Liver (tissue), 9 donors: ENCODE measurements around the gene TBRG4. TPM values are rescaled to one million over a fixed set of nuclear protein-coding genes. Genes with fewer than 3 reads are reported as not detected.

Source experiments
- DNase-seq: peaks from one replicate; pipeline ENCODE4 v3.0.0-alpha.2; 2017; ENCODE audit warnings: low spot score
- H3K27ac ChIP-seq, 2 donors: one replicate each; pipeline ENCODE4 v1.7.0; 2013; ENCODE audit warnings: inconsistent platforms in 2 of 2, low read length in 2 of 2, control low read depth in 1 of 2, low read depth in 1 of 2, mild to moderate bottlenecking in 1 of 2
- H3K27me3 ChIP-seq, 4 donors: one replicate each; pipeline versions ENCODE4 v1.6.1 to v1.7.0; 2013; ENCODE audit warnings: low read length in 3 of 4, inconsistent platforms in 1 of 4, mild to moderate bottlenecking in 1 of 4, moderate library complexity in 1 of 4; ENCODE audit not compliant: control insufficient read depth in 4 of 4, insufficient read depth in 4 of 4
- H3K36me3 ChIP-seq, 4 donors: one replicate each; pipeline versions ENCODE4 v1.6.1 to v1.7.0; 2013; ENCODE audit warnings: low read length in 3 of 4, mild to moderate bottlenecking in 3 of 4, low read depth in 1 of 4, moderate library complexity in 1 of 4; ENCODE audit not compliant: control insufficient read depth in 4 of 4, insufficient read depth in 3 of 4
- H3K4me1 ChIP-seq, 4 donors: one replicate each; pipeline versions ENCODE4 v1.6.1 to v1.7.0; 2013; ENCODE audit warnings: low read length in 3 of 4, mild to moderate bottlenecking in 3 of 4, moderate library complexity in 1 of 4; ENCODE audit not compliant: control insufficient read depth in 4 of 4, insufficient read depth in 4 of 4
- H3K4me3 ChIP-seq, 3 donors: one replicate each; pipeline versions ENCODE4 v1.6.1 to v1.7.0; 2013; ENCODE audit warnings: low read length in 3 of 3, control low read depth in 1 of 3, low read depth in 1 of 3, mild to moderate bottlenecking in 1 of 3
- H3K9ac ChIP-seq, 2 donors: one replicate each; pipeline ENCODE4 v1.7.0; 2013; ENCODE audit warnings: low read length in 2 of 2, mild to moderate bottlenecking in 2 of 2, moderate library complexity in 2 of 2, control low read depth in 1 of 2, low read depth in 1 of 2
- H3K9me3 ChIP-seq, 4 donors: one replicate each; pipeline versions ENCODE4 v1.6.1 to v1.7.0; 2013; ENCODE audit warnings: low read length in 3 of 4; ENCODE audit not compliant: control insufficient read depth in 4 of 4
- EGR1 ChIP-seq, 2 donors: IDR thresholded peaks; 2 replicates each; pipeline ENCODE4 v1.6.1; 2016 to 2018; ENCODE audit warnings: antibody characterized with exemption in 2 of 2, low read depth in 2 of 2
- FOXA1 ChIP-seq: IDR thresholded peaks from 2 replicates; pipeline ENCODE4 v1.6.1; 2016; ENCODE audit warnings: antibody characterized with exemption
- FOXA2 ChIP-seq: IDR thresholded peaks from 2 replicates; pipeline ENCODE4 v1.6.1; 2016; ENCODE audit warnings: antibody characterized with exemption
- GABPA ChIP-seq, 2 donors: IDR thresholded peaks in 1 of 2; conservative IDR thresholded peaks in 1 of 2; 2 replicates each; pipeline ENCODE4 v1.6.1; 2016; ENCODE audit warnings: antibody characterized with exemption in 2 of 2, mild to moderate bottlenecking in 1 of 2, moderate library complexity in 1 of 2
- HNF4A ChIP-seq, 2 donors: conservative IDR thresholded peaks; 2 replicates each; pipeline ENCODE4 v1.6.1; 2016; ENCODE audit warnings: antibody characterized with exemption in 2 of 2, mild to moderate bottlenecking in 2 of 2
- HNF4G ChIP-seq: IDR thresholded peaks from 2 replicates; pipeline ENCODE4 v1.6.1; 2016; ENCODE audit warnings: antibody characterized with exemption
- JUND ChIP-seq, 2 donors: IDR thresholded peaks; 2 replicates each; pipeline ENCODE4 v1.6.1; 2016; ENCODE audit warnings: antibody characterized with exemption in 2 of 2
- NR2F2 ChIP-seq: IDR thresholded peaks from 2 replicates; pipeline ENCODE4 v1.6.1; 2016; ENCODE audit warnings: antibody characterized with exemption
- RAD21 ChIP-seq, 2 donors: IDR thresholded peaks; 2 replicates each; pipeline ENCODE4 v1.6.1; 2016; ENCODE audit warnings: antibody characterized with exemption in 2 of 2, mild to moderate bottlenecking in 2 of 2
- RXRA ChIP-seq, 2 donors: IDR thresholded peaks; 2 replicates each; pipeline ENCODE4 v1.6.1; 2017 to 2018; ENCODE audit warnings: antibody characterized with exemption in 2 of 2, mild to moderate bottlenecking in 1 of 2
- SP1 ChIP-seq: IDR thresholded peaks from 2 replicates; pipeline ENCODE4 v1.6.1; 2018; ENCODE audit warnings: antibody characterized with exemption, mild to moderate bottlenecking
- TAF1 ChIP-seq: conservative IDR thresholded peaks from 2 replicates; pipeline ENCODE4 v1.6.1; 2016; ENCODE audit warnings: antibody characterized with exemption, mild to moderate bottlenecking
- YY1 ChIP-seq: IDR thresholded peaks from 2 replicates; pipeline ENCODE4 v1.6.1; 2016; ENCODE audit warnings: antibody characterized with exemption, mild to moderate bottlenecking
- WGBS: extraction: QIAGEN DNeasy Blood & Tissue Kit; methylation state at CpG from one replicate; pipeline ENCODE4 v1.1.7; 2013; 5-methylcytosine and 5-hydroxymethylcytosine counted together
- polyA plus RNA-seq, 2 donors: library from polyadenylated mRNA; stranded (reverse) in 1 of 2; unstranded in 1 of 2; fragments of 200-250 nt in 1 of 2; fragments of >200 nt in 1 of 2; fragmentation: Nextera tagmentation in 1 of 2; extraction: Ambion mirVana in 1 of 2; gene quantifications; one replicate each; pipeline versions ENCODE4 v1.2.1 to v1.2.3, GENCODE V29; 2013 to 2015
- total RNA-seq, 2 donors: library from RNA; depleted of rRNA; stranded (reverse); fragments of >200 nt; gene quantifications; one replicate each; pipeline ENCODE4 v1.2.3, GENCODE V29; 2014
- TF ChIP-seq, protein P1 (sequence below): IDR thresholded peaks from 2 replicates; pipeline ENCODE4 v1.6.1; 2016; ENCODE audit warnings: antibody characterized with exemption
- TF ChIP-seq, protein P2 (sequence below): IDR thresholded peaks from 2 replicates; pipeline ENCODE4 v1.6.1; 2016; ENCODE audit warnings: antibody characterized with exemption
- TF ChIP-seq, protein P3 (sequence below): fragments of 150-350 bp; IDR thresholded peaks from 2 replicates; pipeline ENCODE4 v1.5.1; 2017; ENCODE audit warnings: improper control_type of control experiment, low read depth, low read length; ENCODE audit not compliant: missing input control
- TF ChIP-seq, protein P4 (sequence below): IDR thresholded peaks from 2 replicates; pipeline ENCODE4 v1.6.1; 2016; ENCODE audit warnings: antibody characterized with exemption, mild to moderate bottlenecking
- donor health status: healthy.
- donor health status: healthy.
- donor health status: healthy.
- donor health status: healthy.
- donor health status: healthy.

TBRG4 gene
- total and polyA plus RNA-seq, 4 donors: 30.3 to 47.6 (median 38.2) TPM

DNA sequence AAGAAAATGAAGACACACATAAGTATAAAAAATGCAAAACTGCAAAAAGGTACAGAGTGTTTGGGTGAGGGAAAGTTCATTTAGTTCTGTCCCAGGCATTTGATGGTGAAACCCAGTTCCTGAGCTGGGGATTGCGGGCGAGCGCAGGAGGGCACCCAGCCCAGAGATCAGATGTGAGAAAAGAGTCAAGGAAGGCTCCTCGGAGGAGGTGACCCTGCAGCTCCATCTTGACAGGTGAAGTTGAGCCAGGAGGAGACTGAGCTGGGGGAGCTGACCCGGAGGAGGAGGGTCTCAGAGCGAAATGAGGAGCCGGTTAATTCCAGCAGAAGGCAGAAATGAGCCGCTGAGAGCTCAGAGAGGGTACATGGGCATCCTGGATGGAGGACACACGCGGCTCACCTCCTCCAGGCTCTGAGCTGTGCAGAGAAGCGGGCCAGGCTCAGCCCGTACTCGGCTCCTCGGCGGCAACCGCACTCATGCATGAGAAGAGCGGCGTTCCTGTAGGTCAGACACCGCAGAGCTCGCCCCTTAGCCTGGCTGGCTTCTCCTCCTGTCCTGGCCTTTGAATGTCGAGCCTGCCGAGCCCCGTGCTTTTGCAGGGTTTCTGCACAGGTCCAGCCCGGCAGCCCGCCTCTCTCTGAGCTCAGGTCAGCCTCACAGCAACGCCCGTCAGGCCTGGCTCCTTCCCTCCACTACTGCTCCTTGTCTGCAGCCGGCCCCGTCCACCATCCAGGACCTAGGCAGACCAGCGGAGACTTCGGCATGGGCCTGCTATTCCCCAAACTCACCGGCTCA is 36.6 kb upstream of the TBRG4 start:
- no peak for DNase-seq
- Histone ChIP-seq H3K27me3 (peaks cover 0 to 3% (median 1%) of the 10 kb centered on the region in 4 donors), H3K4me3 (no peak overlapping the region), H3K9me3 (no peaks in the 10 kb centered on the region), H3K27ac (no peak overlapping the region), H3K9ac (no peak overlapping the region), H3K36me3 (no peaks in the 10 kb centered on the region), H3K4me1 (no peaks in the 10 kb centered on the region)
- 64% methylated on average over 32 of the region's 32 CpGs for whole genome bisulfite sequencing
- TF ChIP-seq HNF4A (conservative IDR thresholded peaks at IDR 0.05): no peak
- TF ChIP-seq FOXA2: no peak
- TF ChIP-seq, protein P1, sequence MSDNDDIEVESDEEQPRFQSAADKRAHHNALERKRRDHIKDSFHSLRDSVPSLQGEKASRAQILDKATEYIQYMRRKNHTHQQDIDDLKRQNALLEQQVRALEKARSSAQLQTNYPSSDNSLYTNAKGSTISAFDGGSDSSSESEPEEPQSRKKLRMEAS: no peak
- TF ChIP-seq HNF4G: no peak
- TF ChIP-seq RXRA (IDR thresholded peaks at IDR 0.05): no peak
- no peak for TF ChIP-seq TAF1
- no peak for TF ChIP-seq RAD21 (IDR thresholded peaks at IDR 0.05)
- no peak for TF ChIP-seq YY1
- TF ChIP-seq, protein P2, sequence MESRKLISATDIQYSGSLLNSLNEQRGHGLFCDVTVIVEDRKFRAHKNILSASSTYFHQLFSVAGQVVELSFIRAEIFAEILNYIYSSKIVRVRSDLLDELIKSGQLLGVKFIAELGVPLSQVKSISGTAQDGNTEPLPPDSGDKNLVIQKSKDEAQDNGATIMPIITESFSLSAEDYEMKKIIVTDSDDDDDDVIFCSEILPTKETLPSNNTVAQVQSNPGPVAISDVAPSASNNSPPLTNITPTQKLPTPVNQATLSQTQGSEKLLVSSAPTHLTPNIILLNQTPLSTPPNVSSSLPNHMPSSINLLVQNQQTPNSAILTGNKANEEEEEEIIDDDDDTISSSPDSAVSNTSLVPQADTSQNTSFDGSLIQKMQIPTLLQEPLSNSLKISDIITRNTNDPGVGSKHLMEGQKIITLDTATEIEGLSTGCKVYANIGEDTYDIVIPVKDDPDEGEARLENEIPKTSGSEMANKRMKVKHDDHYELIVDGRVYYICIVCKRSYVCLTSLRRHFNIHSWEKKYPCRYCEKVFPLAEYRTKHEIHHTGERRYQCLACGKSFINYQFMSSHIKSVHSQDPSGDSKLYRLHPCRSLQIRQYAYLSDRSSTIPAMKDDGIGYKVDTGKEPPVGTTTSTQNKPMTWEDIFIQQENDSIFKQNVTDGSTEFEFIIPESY: no peak
- no peak for TF ChIP-seq NR2F2
- TF ChIP-seq FOXA1: no peak
- no peak for TF ChIP-seq EGR1 (IDR thresholded peaks at IDR 0.05; ENCODE audit: low read depth in 2 of 2)
- no peak for TF ChIP-seq GABPA (IDR thresholded peaks at IDR 0.05 in 1 of 2, conservative IDR thresholded peaks at IDR 0.05 in 1 of 2)
- TF ChIP-seq, protein P3, sequence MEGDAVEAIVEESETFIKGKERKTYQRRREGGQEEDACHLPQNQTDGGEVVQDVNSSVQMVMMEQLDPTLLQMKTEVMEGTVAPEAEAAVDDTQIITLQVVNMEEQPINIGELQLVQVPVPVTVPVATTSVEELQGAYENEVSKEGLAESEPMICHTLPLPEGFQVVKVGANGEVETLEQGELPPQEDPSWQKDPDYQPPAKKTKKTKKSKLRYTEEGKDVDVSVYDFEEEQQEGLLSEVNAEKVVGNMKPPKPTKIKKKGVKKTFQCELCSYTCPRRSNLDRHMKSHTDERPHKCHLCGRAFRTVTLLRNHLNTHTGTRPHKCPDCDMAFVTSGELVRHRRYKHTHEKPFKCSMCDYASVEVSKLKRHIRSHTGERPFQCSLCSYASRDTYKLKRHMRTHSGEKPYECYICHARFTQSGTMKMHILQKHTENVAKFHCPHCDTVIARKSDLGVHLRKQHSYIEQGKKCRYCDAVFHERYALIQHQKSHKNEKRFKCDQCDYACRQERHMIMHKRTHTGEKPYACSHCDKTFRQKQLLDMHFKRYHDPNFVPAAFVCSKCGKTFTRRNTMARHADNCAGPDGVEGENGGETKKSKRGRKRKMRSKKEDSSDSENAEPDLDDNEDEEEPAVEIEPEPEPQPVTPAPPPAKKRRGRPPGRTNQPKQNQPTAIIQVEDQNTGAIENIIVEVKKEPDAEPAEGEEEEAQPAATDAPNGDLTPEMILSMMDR: no peak
- TF ChIP-seq JUND (IDR thresholded peaks at IDR 0.05): no peak
- TF ChIP-seq SP1: no peak

DNA sequence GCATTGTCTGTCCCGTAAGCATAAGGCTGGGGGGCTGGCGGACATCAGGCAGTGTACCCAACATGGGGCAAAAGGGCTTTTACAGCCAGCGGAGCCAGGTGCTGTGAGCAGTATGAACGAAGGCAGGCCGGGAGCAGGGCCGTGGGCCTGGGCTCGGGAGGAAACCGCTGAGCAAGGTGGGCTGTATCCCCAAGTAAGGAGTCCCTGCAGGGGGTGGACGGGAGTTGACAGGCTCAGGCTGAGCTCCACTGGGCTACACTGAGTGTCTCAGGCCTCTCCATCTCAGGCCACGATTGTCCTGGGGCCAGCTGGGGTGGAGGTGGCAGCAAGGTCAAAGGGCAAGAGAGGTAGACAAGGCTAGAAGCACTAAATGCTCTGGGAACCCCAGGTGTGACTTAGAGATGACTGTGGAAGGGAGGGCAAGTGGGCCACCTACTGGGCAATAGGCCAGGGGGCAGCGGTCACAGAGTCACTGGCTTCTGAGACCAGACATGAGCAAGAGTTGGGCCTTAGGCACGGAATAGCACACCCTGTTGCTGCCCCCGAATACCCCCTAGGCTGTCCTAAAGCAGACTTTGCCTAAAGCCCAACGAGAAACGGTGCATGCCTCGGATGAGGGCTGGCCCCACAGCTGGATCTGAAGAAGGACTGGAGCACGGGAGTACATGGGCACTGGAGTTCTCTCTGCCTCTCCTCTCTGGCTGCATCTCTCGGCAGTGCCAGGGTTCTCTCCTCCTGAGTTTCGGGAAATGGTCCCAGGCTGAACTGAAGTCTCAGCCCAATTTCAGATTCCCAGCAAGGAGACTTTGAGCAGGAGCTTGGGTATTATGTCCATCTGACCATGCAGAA is 35.3 kb upstream of the TBRG4 start:
- H3K27me3 ChIP-seq: peaks cover 0 to 3% (median 1%) of the 10 kb centered on the region in 4 donors
- H3K4me3 ChIP-seq: no peak overlapping the region
- no peak for DNase-seq
- H3K4me1 ChIP-seq: no peaks in the 10 kb centered on the region
- TF ChIP-seq NR2F2 (no peak), HNF4G (no peak), EGR1 (IDR thresholded peaks at IDR 0.05; ENCODE audit: low read depth in 2 of 2) (no peak), JUND (IDR thresholded peaks at IDR 0.05) (no peak), SP1 (no peak)
- TF ChIP-seq, protein P3: no peak
- TF ChIP-seq, protein P4, sequence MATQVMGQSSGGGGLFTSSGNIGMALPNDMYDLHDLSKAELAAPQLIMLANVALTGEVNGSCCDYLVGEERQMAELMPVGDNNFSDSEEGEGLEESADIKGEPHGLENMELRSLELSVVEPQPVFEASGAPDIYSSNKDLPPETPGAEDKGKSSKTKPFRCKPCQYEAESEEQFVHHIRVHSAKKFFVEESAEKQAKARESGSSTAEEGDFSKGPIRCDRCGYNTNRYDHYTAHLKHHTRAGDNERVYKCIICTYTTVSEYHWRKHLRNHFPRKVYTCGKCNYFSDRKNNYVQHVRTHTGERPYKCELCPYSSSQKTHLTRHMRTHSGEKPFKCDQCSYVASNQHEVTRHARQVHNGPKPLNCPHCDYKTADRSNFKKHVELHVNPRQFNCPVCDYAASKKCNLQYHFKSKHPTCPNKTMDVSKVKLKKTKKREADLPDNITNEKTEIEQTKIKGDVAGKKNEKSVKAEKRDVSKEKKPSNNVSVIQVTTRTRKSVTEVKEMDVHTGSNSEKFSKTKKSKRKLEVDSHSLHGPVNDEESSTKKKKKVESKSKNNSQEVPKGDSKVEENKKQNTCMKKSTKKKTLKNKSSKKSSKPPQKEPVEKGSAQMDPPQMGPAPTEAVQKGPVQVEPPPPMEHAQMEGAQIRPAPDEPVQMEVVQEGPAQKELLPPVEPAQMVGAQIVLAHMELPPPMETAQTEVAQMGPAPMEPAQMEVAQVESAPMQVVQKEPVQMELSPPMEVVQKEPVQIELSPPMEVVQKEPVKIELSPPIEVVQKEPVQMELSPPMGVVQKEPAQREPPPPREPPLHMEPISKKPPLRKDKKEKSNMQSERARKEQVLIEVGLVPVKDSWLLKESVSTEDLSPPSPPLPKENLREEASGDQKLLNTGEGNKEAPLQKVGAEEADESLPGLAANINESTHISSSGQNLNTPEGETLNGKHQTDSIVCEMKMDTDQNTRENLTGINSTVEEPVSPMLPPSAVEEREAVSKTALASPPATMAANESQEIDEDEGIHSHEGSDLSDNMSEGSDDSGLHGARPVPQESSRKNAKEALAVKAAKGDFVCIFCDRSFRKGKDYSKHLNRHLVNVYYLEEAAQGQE: no peak
- no peaks in the 10 kb centered on the region for H3K36me3 ChIP-seq
- no peaks in the 10 kb centered on the region for H3K9me3 ChIP-seq
- H3K9ac ChIP-seq: no peak overlapping the region
- WGBS: 84% methylated on average over 19 of the region's 19 CpGs
- H3K27ac ChIP-seq: no peak overlapping the region
